H9 (cell line): ENCODE measurements around the gene GON7. TPM values are rescaled to one million over a fixed set of nuclear protein-coding genes. Genes with fewer than 3 reads are reported as not detected.

ENCODE experiments used
- DNase-seq: peaks from one replicate; pipeline ENCODE4 v3.0.0-alpha.2; 2017
- H2AFZ ChIP-seq: one replicate; pipeline ENCODE4 v1.6.1; 2013; ENCODE audit warnings: mild to moderate bottlenecking, low read length, control low read depth, moderate library complexity
- H2AK5ac ChIP-seq: 2 replicates; pipeline ENCODE4 v1.6.1; 2013; ENCODE audit warnings: low read length, control low read depth, mixed read lengths; ENCODE audit not compliant: insufficient read length
- H2BK120ac ChIP-seq: one replicate; pipeline ENCODE4 v1.6.1; 2013; ENCODE audit warnings: low read depth, mild to moderate bottlenecking, low read length, control low read depth, inconsistent platforms; ENCODE audit not compliant: poor library complexity, severe bottlenecking
- H2BK12ac ChIP-seq: 2 replicates; pipeline ENCODE4 v1.6.1; 2013; ENCODE audit warnings: low read length, control low read depth, mixed read lengths, low read depth; ENCODE audit not compliant: insufficient read length
- H2BK15ac ChIP-seq: 2 replicates; pipeline ENCODE4 v1.6.1; 2013; ENCODE audit warnings: low read depth, low read length, control low read depth
- H2BK20ac ChIP-seq: one replicate; pipeline ENCODE4 v1.6.1; 2013; ENCODE audit warnings: low read depth, mild to moderate bottlenecking, low read length, control low read depth, inconsistent platforms; ENCODE audit not compliant: poor library complexity, severe bottlenecking
- H2BK5ac ChIP-seq: 2 replicates; pipeline ENCODE4 v1.6.1; 2013; ENCODE audit warnings: low read length, control low read depth, mixed read lengths; ENCODE audit not compliant: insufficient read length
- H3K14ac ChIP-seq: 2 replicates; pipeline ENCODE4 v1.6.1; 2013; ENCODE audit warnings: low read length, control low read depth; ENCODE audit not compliant: insufficient read depth
- H3K18ac ChIP-seq: 2 replicates; pipeline ENCODE4 v1.6.1; 2013; ENCODE audit warnings: low read depth, mild to moderate bottlenecking, mixed read lengths, low read length, control low read depth; ENCODE audit not compliant: insufficient read length
- H3K23ac ChIP-seq: 2 replicates; pipeline ENCODE4 v1.6.1; 2013; ENCODE audit warnings: low read length, control low read depth, mixed read lengths, low read depth; ENCODE audit not compliant: insufficient read length
- H3K23me2 ChIP-seq: 2 replicates; pipeline ENCODE4 v1.6.1; 2013; ENCODE audit warnings: low read depth, mild to moderate bottlenecking, mixed read lengths, low read length, control low read depth; ENCODE audit not compliant: insufficient read length, poor library complexity, severe bottlenecking
- H3K27ac ChIP-seq: 2 replicates; pipeline ENCODE4 v1.5.1; 2013; ENCODE audit warnings: low read length, control low read depth, mixed read lengths, low read depth; ENCODE audit not compliant: insufficient read length
- H3K27me3 ChIP-seq: 2 replicates; pipeline ENCODE4 v1.6.1; 2013; ENCODE audit warnings: low read length, control low read depth, inconsistent platforms; ENCODE audit not compliant: insufficient read depth
- H3K4ac ChIP-seq: 2 replicates; pipeline ENCODE4 v1.6.1; 2013; ENCODE audit warnings: low read depth, mild to moderate bottlenecking, control low read depth, inconsistent platforms, low read length, moderate library complexity
- H3K4me1 ChIP-seq: 2 replicates; pipeline ENCODE4 v1.6.1; 2013; ENCODE audit warnings: low read length, control low read depth, inconsistent platforms; ENCODE audit not compliant: insufficient read depth
- H3K4me2 ChIP-seq: 2 replicates; pipeline ENCODE4 v1.6.1; 2013; ENCODE audit warnings: low read length, control low read depth, mixed read lengths; ENCODE audit not compliant: insufficient read length, insufficient read depth
- H3K56ac ChIP-seq: 2 replicates; pipeline ENCODE4 v1.6.1; 2013; ENCODE audit warnings: low read depth, mild to moderate bottlenecking, mixed read lengths, low read length, control low read depth; ENCODE audit not compliant: insufficient read length
- H3K79me1 ChIP-seq: 2 replicates; pipeline ENCODE4 v1.6.1; 2013; ENCODE audit warnings: low read depth, mild to moderate bottlenecking, moderate library complexity, low read length, control low read depth, inconsistent platforms; ENCODE audit not compliant: insufficient read depth, poor library complexity, severe bottlenecking
- H3K79me2 ChIP-seq: 2 replicates; pipeline ENCODE4 v1.6.1; 2013; ENCODE audit warnings: low read length, control low read depth, inconsistent platforms; ENCODE audit not compliant: insufficient read depth
- H3K9ac ChIP-seq: 2 replicates; pipeline ENCODE4 v1.6.1; 2013; ENCODE audit warnings: low read length, control low read depth, mixed read lengths; ENCODE audit not compliant: insufficient read length; ENCODE audit errors: extremely low read depth
- H3K9me3 ChIP-seq: one replicate; pipeline ENCODE4 v1.6.1; 2013; ENCODE audit warnings: low read depth, low read length, inconsistent platforms; ENCODE audit not compliant: control insufficient read depth
- H3T11ph ChIP-seq: one replicate; pipeline ENCODE4 v1.6.1; 2013; ENCODE audit warnings: mild to moderate bottlenecking, low read length, control low read depth, inconsistent platforms
- H4K20me1 ChIP-seq: one replicate; pipeline ENCODE4 v1.6.1; 2013; ENCODE audit not compliant: control insufficient read depth, insufficient read length, insufficient read depth
- H4K5ac ChIP-seq: 2 replicates; pipeline ENCODE4 v1.6.1; 2013; ENCODE audit warnings: low read depth, mild to moderate bottlenecking, mixed read lengths, low read length, control low read depth; ENCODE audit not compliant: insufficient read length
- H4K8ac ChIP-seq: replicated peaks from 2 replicates; pipeline ENCODE4 v1.6.1; 2013; ENCODE audit warnings: low read length, control low read depth, mixed read lengths, low read depth; ENCODE audit not compliant: insufficient read length
- H4K91ac ChIP-seq: 2 replicates; pipeline ENCODE4 v1.6.1; 2013; ENCODE audit warnings: low read depth, mild to moderate bottlenecking, moderate library complexity, mixed read lengths, low read length, control low read depth; ENCODE audit not compliant: insufficient read length
- H3K27ac Mint-ChIP-seq, 3 experiments: 2 replicates in 2 of 3; 3 replicates in 1 of 3; pipeline ENCODE4 v1.8.0; 2020 to 2021; ENCODE audit warnings: mixed read lengths in 3 of 3, mild to moderate bottlenecking in 1 of 3, moderate library complexity in 1 of 3
- H3K27me3 Mint-ChIP-seq: 2 replicates; pipeline ENCODE4 v1.8.0; 2021; ENCODE audit warnings: low read depth, mild to moderate bottlenecking, moderate library complexity, mixed read lengths
- H3K36me3 Mint-ChIP-seq, 3 experiments: 2 replicates in 2 of 3; 3 replicates in 1 of 3; pipeline ENCODE4 v1.8.0; 2020 to 2021; ENCODE audit warnings: low read depth in 3 of 3, mixed read lengths in 3 of 3; ENCODE audit not compliant: insufficient read depth in 1 of 3
- H3K4me1 Mint-ChIP-seq, 2 experiments: 2 replicates each; pipeline ENCODE4 v1.8.0; 2020; ENCODE audit warnings: mixed read lengths in 2 of 2
- H3K4me3 Mint-ChIP-seq, 2 experiments: 2 replicates in 1 of 2; 3 replicates in 1 of 2; pipeline ENCODE4 v1.8.0; 2020 to 2021; ENCODE audit warnings: mild to moderate bottlenecking in 2 of 2, mixed read lengths in 2 of 2, moderate library complexity in 1 of 2
- H3K9me3 Mint-ChIP-seq, 2 experiments: 2 replicates in 1 of 2; 3 replicates in 1 of 2; pipeline ENCODE4 v1.8.0; 2020; ENCODE audit warnings: mild to moderate bottlenecking in 2 of 2, mixed read lengths in 2 of 2, moderate library complexity in 1 of 2
- CTCF ChIP-seq: fragments of 200-600 bp; sonication (generic); conservative IDR thresholded peaks from 3 replicates; pipeline ENCODE4 v1.8.0; 2021; ENCODE audit warnings: antibody characterized with exemption, mild to moderate bottlenecking
- WGBS: extraction: QIAGEN DNeasy Blood & Tissue Kit; methylation state at CpG from one replicate; pipeline ENCODE4 v1.1.7; 2013; ENCODE audit warnings: missing lambda C conversion rate, low lambda C conversion rate, mixed read lengths; ENCODE audit not compliant: insufficient read length; ENCODE audit errors: extremely low coverage; 5-methylcytosine and 5-hydroxymethylcytosine counted together
- total RNA-seq: library from RNA; stranded (reverse); gene quantifications from 2 replicates; pipeline ENCODE4 v1.2.1, GENCODE V29; 2021

Gene GON7
- total RNA-seq, 1 experiment from 2014 or later, result 6.8 TPM

GRCh38 chr14:93239869-93240677, 33.2 kb upstream of the GON7 start:
- Histone ChIP-seq H2AFZ (no peak overlapping the region), H2BK120ac (no peak overlapping the region), H2BK20ac (no peak overlapping the region), H3K9ac (no peak overlapping the region), H3K79me1 (no peaks in the 10 kb centered on the region), H3K4ac (no peak overlapping the region), H3K4me1 (no peaks in the 10 kb centered on the region), H2BK5ac (no peak overlapping the region), H3K23me2 (no peaks in the 10 kb centered on the region), H4K8ac (no peak overlapping the region), H3K9me3 (no peaks in the 10 kb centered on the region), H3K79me2 (no peaks in the 10 kb centered on the region), H3K23ac (no peak overlapping the region), H3K27me3 (no peaks in the 10 kb centered on the region), H2BK12ac (no peak overlapping the region), H3K14ac (no peak overlapping the region), H4K5ac (no peak overlapping the region), H3T11ph (no peak overlapping the region), H3K56ac (no peak overlapping the region), H2BK15ac (no peak overlapping the region), H4K91ac (no peak overlapping the region), H3K18ac (no peak overlapping the region), H3K27ac (no peak overlapping the region), H4K20me1 (no peaks in the 10 kb centered on the region), H3K4me2 (no peak overlapping the region), H2AK5ac (no peak overlapping the region)
- no peaks in the 10 kb centered on the region for H3K4me1 Mint-ChIP-seq
- H3K36me3 Mint-ChIP-seq, result peaks cover 10 to 30% (median 23%) of the 10 kb centered on the region in 3 experiments; a peak in 6 of 7 replicates
- TF ChIP-seq CTCF, result no peak
- no peak overlapping the region for H3K27ac Mint-ChIP-seq
- H3K27me3 Mint-ChIP-seq, result no peaks in the 10 kb centered on the region
- WGBS, result no CpG with 5 or more reads among the region's 25 CpGs
- no peak for DNase-seq
- no peaks in the 10 kb centered on the region for H3K9me3 Mint-ChIP-seq
- H3K4me3 Mint-ChIP-seq, result no peak overlapping the region
